GM12873 (cell line): Measurements from ENCODE around the gene CDC42BPA.

Experiments used
- CTCF ChIP-seq: IDR thresholded peaks from 2 replicates; pipeline ENCODE4 v1.5.1; 2012; ENCODE audit warnings: low read depth, mild to moderate bottlenecking, moderate library complexity, low read length, control low read depth; ENCODE audit not compliant: insufficient read depth; ENCODE audit errors: missing control alignments

The CDC42BPA gene

DNA sequence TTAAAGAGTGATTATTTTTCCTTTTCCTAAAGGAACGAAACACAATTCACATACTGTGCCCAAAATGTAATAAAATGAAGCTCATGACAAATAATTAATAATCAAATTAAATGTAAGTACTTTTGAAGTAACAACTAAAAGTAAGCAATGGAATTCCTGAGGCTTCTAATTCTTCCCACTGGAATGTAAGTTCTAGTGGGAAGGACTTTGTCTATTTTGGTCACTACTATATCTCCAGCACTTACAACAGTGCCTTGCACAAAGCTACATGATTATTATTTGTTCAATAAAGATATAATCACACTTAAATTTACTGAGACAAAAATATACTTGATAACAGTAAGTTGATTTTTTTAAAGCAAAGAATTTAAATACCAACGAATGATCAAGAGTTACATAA lies 249.4 kb downstream of the CDC42BPA start:
- no peak for TF ChIP-seq CTCF

DNA sequence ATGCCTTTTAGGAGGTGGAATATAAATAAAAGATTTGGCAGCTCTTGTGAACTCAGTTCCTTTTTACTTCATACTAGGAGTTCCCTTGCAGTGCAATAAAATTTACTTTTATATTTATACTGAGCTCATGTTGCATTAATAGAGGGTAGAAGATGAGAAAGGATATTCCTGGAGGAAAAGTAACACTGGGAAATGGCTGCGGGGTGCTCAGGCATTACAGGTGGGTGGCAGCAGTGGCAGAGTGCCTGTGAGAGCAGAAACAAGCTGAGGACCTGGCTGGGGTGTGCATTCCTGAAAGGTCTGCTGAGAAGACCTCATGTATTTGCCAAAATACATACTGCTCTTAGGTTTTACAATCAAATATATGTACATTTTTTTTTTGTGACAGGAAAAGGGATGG lies 251.3 kb downstream of the CDC42BPA start:
- TF ChIP-seq CTCF: no peak

GRCh38 chr1:227065311-227065710 lies 253.0 kb downstream of the CDC42BPA start:
- no peak for TF ChIP-seq CTCF

- TF ChIP-seq CTCF: no peak
Observed at GRCh38 chr1:227062306-227062705, 256.0 kb downstream of the CDC42BPA start.

- no peak for TF ChIP-seq CTCF
Observed at GRCh38 chr1:227059076-227059475, 259.2 kb downstream of the CDC42BPA start.

DNA sequence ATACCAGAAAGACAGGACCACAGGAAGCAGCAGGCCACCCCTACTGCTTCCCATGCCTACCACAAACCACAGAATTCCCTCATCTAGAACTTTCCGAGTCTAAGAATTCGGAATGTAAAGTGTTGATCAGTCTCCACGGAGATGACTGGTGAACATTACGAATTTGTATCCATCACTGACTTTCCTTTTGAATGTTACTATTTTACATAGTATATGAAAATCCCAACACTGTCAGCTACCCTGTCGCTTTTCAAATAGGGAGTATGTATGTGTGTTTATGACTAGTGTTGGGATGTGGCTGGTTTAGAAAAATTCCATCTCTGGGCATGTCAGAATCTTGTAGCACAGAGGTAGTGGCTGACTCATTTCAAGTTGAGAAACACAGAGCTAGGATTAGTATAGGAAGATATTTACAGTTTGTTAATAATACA lies 260.0 kb downstream of the CDC42BPA start:
- no peak for TF ChIP-seq CTCF

DNA sequence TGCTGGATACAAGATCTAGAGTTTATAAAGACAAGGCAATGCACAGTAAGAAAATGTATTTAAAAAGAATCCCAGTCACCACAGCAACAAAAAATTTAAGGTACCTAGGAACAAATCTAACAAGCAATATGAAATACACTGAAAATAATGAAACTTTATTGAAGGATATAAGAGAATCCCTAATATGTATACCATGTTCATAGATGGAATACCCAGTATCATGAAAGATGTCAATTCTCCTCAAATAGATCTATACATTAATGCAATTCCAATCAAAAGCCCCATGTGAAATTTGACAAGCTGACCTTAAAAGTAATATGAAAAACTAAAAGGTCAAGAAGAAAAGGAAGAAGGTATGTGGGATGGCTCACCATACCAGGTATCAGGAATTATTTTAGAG lies 269.0 kb downstream of the CDC42BPA start:
- no peak for TF ChIP-seq CTCF
